ENCODE measurements around the gene SRSF8. TPM values are rescaled to one million over a fixed set of nuclear protein-coding genes. Genes with fewer than 3 reads are reported as not detected.
"Not testable (repeated sequence)": the region's sequence is repeated elsewhere in the genome, so short reads cannot be mapped to it uniquely, and the experiment has no call there.

Gene SRSF8
- total RNA-seq, result 10 to 100 TPM; 35.8 to 40.5 TPM
- polyA plus RNA-seq, result 10 to 100 TPM; 41.9 to 45.4 TPM
- long read RNA-seq, donor 1, full-length matches to known transcripts, result 71 of 72 reads
- long read RNA-seq, donor 1, partial matches to known transcripts, result 0 of 72 reads
- long read RNA-seq, donor 1, other reads (novel, unspliced or antisense), result 1 of 72 reads
- long read RNA-seq, donor 2, full-length matches to known transcripts, result 54 of 55 reads
- long read RNA-seq, donor 2, partial matches to known transcripts, result 0 of 55 reads
- long read RNA-seq, donor 2, other reads (novel, unspliced or antisense), result 1 of 55 reads

GRCh38 chr11:95066716-95067038 lies at the start of gene SRSF8:
Gene SRSF8 (plus strand): TSS chr11:95066919. CDS start chr11:95067227, 308 bp downstream.
- intact Hi-C loops (cut with DNase I), result loop anchor here (1.0 to 10.0 kb wide), 3 partner anchors 85 to 696 kb away; partner anchors contain the start of genes CWC15 (in 2 of the 2) and KDM4D (in 2 of the 2)
- DNase-seq, result no peak

GRCh38 chr11:95021468-95021867 lies 45.3 kb upstream of the SRSF8 start:
- H3K27me3 ChIP-seq (ENCODE audit: control insufficient read depth in 1 of 2, insufficient read depth in 2 of 2, low read length in 1 of 2); H3K9me3 ChIP-seq (ENCODE audit: control insufficient read depth, low read length); H3K36me3 ChIP-seq (ENCODE audit: control insufficient read depth in 1 of 2, insufficient read depth in 2 of 2, low read length in 1 of 2); H3K4me1 ChIP-seq (ENCODE audit: control insufficient read depth in 1 of 2, insufficient read depth in 2 of 2, low read length in 2 of 2); H3K27ac ChIP-seq (ENCODE audit: low read depth in 1 of 2, low read length in 2 of 2); DNase-seq; H3K4me3 ChIP-seq (ENCODE audit: low read length in 2 of 2); ATAC-seq (ENCODE audit: low FRiP score); intact Hi-C loops (cut with DNase I): not testable (repeated sequence)
- 71 to 76% methylated on average over 5 of the region's 5 CpGs for WGBS, 2 donors

More at GRCh38 chr11:95066716-95067038, at the start of gene SRSF8:
- Histone ChIP-seq H3K27ac (ENCODE audit: low read depth in 1 of 2, low read length in 2 of 2) (peak within 1 kb of the TSS; percentile 76 to 97), H3K4me1 (ENCODE audit: control insufficient read depth in 1 of 2, insufficient read depth in 2 of 2, low read length in 2 of 2) (no peaks in the 10 kb centered on the region), H3K27me3 (ENCODE audit: control insufficient read depth in 1 of 2, insufficient read depth in 2 of 2, low read length in 1 of 2) (no peaks in the 10 kb centered on the region), H3K9me3 (ENCODE audit: control insufficient read depth, low read length) (no peaks in the 10 kb centered on the region), H3K4me3 (ENCODE audit: low read length in 2 of 2) (peak within 1 kb of the TSS; percentile 71 to 76), H3K36me3 (ENCODE audit: control insufficient read depth in 1 of 2, insufficient read depth in 2 of 2, low read length in 1 of 2) (no peaks in the 10 kb centered on the region)
- WGBS, 2 donors, result 0% methylated on average over 4 of the region's 4 CpGs
- no peak for ATAC-seq (ENCODE audit: low FRiP score)

GRCh38 chr11:95024958-95025357 lies 41.8 kb upstream of the SRSF8 start, which contains the start of gene KDM4E:
Gene KDM4E (plus strand): TSS chr11:95025258. CDS start chr11:95025558, 300 bp downstream.
- ATAC-seq (ENCODE audit: low FRiP score), result no peak
- WGBS, 2 donors, result 95 to 96% methylated on average over 1 of the region's 1 CpG
- no peaks in the 10 kb centered on the region for H3K9me3 ChIP-seq (ENCODE audit: control insufficient read depth, low read length)
- DNase-seq, result no peak
- H3K27ac ChIP-seq (ENCODE audit: low read depth in 1 of 2, low read length in 2 of 2), result no peak within 1 kb of the TSS
- H3K36me3 ChIP-seq (ENCODE audit: control insufficient read depth in 1 of 2, insufficient read depth in 2 of 2, low read length in 1 of 2), result no peaks in the 10 kb centered on the region
- no peaks in the 10 kb centered on the region for H3K4me1 ChIP-seq (ENCODE audit: control insufficient read depth in 1 of 2, insufficient read depth in 2 of 2, low read length in 2 of 2)
- no peaks in the 10 kb centered on the region for H3K27me3 ChIP-seq (ENCODE audit: control insufficient read depth in 1 of 2, insufficient read depth in 2 of 2, low read length in 1 of 2)
- intact Hi-C loops (cut with DNase I), result no loop called here
- no peak within 1 kb of the TSS for H3K4me3 ChIP-seq (ENCODE audit: low read length in 2 of 2)

- H3K27ac ChIP-seq (ENCODE audit: low read depth in 1 of 2, low read length in 2 of 2); intact Hi-C loops (cut with DNase I); DNase-seq; H3K36me3 ChIP-seq (ENCODE audit: control insufficient read depth in 1 of 2, insufficient read depth in 2 of 2, low read length in 1 of 2); ATAC-seq (ENCODE audit: low FRiP score); H3K4me3 ChIP-seq (ENCODE audit: low read length in 2 of 2); H3K27me3 ChIP-seq (ENCODE audit: control insufficient read depth in 1 of 2, insufficient read depth in 2 of 2, low read length in 1 of 2); H3K9me3 ChIP-seq (ENCODE audit: control insufficient read depth, low read length); H3K4me1 ChIP-seq (ENCODE audit: control insufficient read depth in 1 of 2, insufficient read depth in 2 of 2, low read length in 2 of 2): not testable (repeated sequence)
- 87 to 90% methylated on average over 7 to 8 of the region's 9 CpGs for WGBS, 2 donors
These were observed 41.1 kb upstream of the SRSF8 start for GRCh38 chr11:95025594-95025993.

- Histone ChIP-seq H3K9me3 (ENCODE audit: control insufficient read depth, low read length) (no peaks in the 10 kb centered on the region), H3K27me3 (ENCODE audit: control insufficient read depth in 1 of 2, insufficient read depth in 2 of 2, low read length in 1 of 2) (no peaks in the 10 kb centered on the region), H3K4me3 (ENCODE audit: low read length in 2 of 2) (no peak overlapping the region), H3K36me3 (ENCODE audit: control insufficient read depth in 1 of 2, insufficient read depth in 2 of 2, low read length in 1 of 2) (no peaks in the 10 kb centered on the region), H3K27ac (ENCODE audit: low read depth in 1 of 2, low read length in 2 of 2) (no peak overlapping the region), H3K4me1 (ENCODE audit: control insufficient read depth in 1 of 2, insufficient read depth in 2 of 2, low read length in 2 of 2) (no peaks in the 10 kb centered on the region)
- DNase-seq, result no peak
- WGBS, 2 donors, result 67 to 75% methylated on average over 3 of the region's 3 CpGs
- no peak for ATAC-seq (ENCODE audit: low FRiP score)
- intact Hi-C loops (cut with DNase I), result no loop called here
These were observed 38.4 kb upstream of the SRSF8 start for GRCh38 chr11:95028357-95028756.

- intact Hi-C loops (cut with DNase I), result no loop called here
- Histone ChIP-seq H3K4me1 (ENCODE audit: control insufficient read depth in 1 of 2, insufficient read depth in 2 of 2, low read length in 2 of 2) (no peaks in the 10 kb centered on the region), H3K27me3 (ENCODE audit: control insufficient read depth in 1 of 2, insufficient read depth in 2 of 2, low read length in 1 of 2) (no peaks in the 10 kb centered on the region), H3K9me3 (ENCODE audit: control insufficient read depth, low read length) (no peaks in the 10 kb centered on the region), H3K27ac (ENCODE audit: low read depth in 1 of 2, low read length in 2 of 2) (no peak overlapping the region), H3K36me3 (ENCODE audit: control insufficient read depth in 1 of 2, insufficient read depth in 2 of 2, low read length in 1 of 2) (no peaks in the 10 kb centered on the region), H3K4me3 (ENCODE audit: low read length in 2 of 2) (no peak overlapping the region)
- WGBS, 2 donors, result 67 to 82% methylated on average over 1 of the region's 1 CpG
- ATAC-seq (ENCODE audit: low FRiP score) (no peak), DNase-seq (no peak)
These were observed 33.7 kb upstream of the SRSF8 start for GRCh38 chr11:95033051-95033450.

GRCh38 chr11:95035316-95035715 lies 31.4 kb upstream of the SRSF8 start:
- no peak overlapping the region for H3K4me3 ChIP-seq (ENCODE audit: low read length in 2 of 2)
- no peaks in the 10 kb centered on the region for H3K36me3 ChIP-seq (ENCODE audit: control insufficient read depth in 1 of 2, insufficient read depth in 2 of 2, low read length in 1 of 2)
- ATAC-seq (ENCODE audit: low FRiP score) (no peak), DNase-seq (no peak)
- WGBS, 2 donors, result 75 to 78% methylated on average over 2 of the region's 2 CpGs
- no peaks in the 10 kb centered on the region for H3K9me3 ChIP-seq (ENCODE audit: control insufficient read depth, low read length)
- intact Hi-C loops (cut with DNase I), result no loop called here
- no peaks in the 10 kb centered on the region for H3K27me3 ChIP-seq (ENCODE audit: control insufficient read depth in 1 of 2, insufficient read depth in 2 of 2, low read length in 1 of 2)
- H3K27ac ChIP-seq (ENCODE audit: low read depth in 1 of 2, low read length in 2 of 2), result no peak overlapping the region
- H3K4me1 ChIP-seq (ENCODE audit: control insufficient read depth in 1 of 2, insufficient read depth in 2 of 2, low read length in 2 of 2), result no peaks in the 10 kb centered on the region

- H3K36me3 ChIP-seq (ENCODE audit: control insufficient read depth in 1 of 2, insufficient read depth in 2 of 2, low read length in 1 of 2); H3K27me3 ChIP-seq (ENCODE audit: control insufficient read depth in 1 of 2, insufficient read depth in 2 of 2, low read length in 1 of 2); H3K4me1 ChIP-seq (ENCODE audit: control insufficient read depth in 1 of 2, insufficient read depth in 2 of 2, low read length in 2 of 2); H3K9me3 ChIP-seq (ENCODE audit: control insufficient read depth, low read length); intact Hi-C loops (cut with DNase I); H3K27ac ChIP-seq (ENCODE audit: low read depth in 1 of 2, low read length in 2 of 2); DNase-seq: not testable (repeated sequence)
- ATAC-seq (ENCODE audit: low FRiP score), result peak; percentile 38
- WGBS, 2 donors, result 17 to 19% methylated on average over 63 to 71 of the region's 71 CpGs
- H3K4me3 ChIP-seq (ENCODE audit: low read length in 2 of 2), result peak overlapping the region in 1 of 2 donors; percentile 1
These were observed 29.2 kb upstream of the SRSF8 start for GRCh38 chr11:95037356-95038035.

- Histone ChIP-seq H3K4me3 (ENCODE audit: low read length in 2 of 2) (no peak overlapping the region), H3K9me3 (ENCODE audit: control insufficient read depth, low read length) (no peaks in the 10 kb centered on the region), H3K36me3 (ENCODE audit: control insufficient read depth in 1 of 2, insufficient read depth in 2 of 2, low read length in 1 of 2) (no peaks in the 10 kb centered on the region), H3K4me1 (ENCODE audit: control insufficient read depth in 1 of 2, insufficient read depth in 2 of 2, low read length in 2 of 2) (no peaks in the 10 kb centered on the region), H3K27ac (ENCODE audit: low read depth in 1 of 2, low read length in 2 of 2) (no peak overlapping the region), H3K27me3 (ENCODE audit: control insufficient read depth in 1 of 2, insufficient read depth in 2 of 2, low read length in 1 of 2) (no peaks in the 10 kb centered on the region)
- ATAC-seq (ENCODE audit: low FRiP score), result no peak
- intact Hi-C loops (cut with DNase I), result no loop called here
- DNase-seq, result no peak
- 96 to 100% methylated on average over 1 of the region's 1 CpG for WGBS, 2 donors
These were observed 24.5 kb upstream of the SRSF8 start for GRCh38 chr11:95042239-95042638.

Data from aorta (tissue), 5 donors.